ENCODE measurements around the gene TAS1R2. TPM values are rescaled to one million over a fixed set of nuclear protein-coding genes. Genes with fewer than 3 reads are reported as not detected.

The TAS1R2 gene
- total and polyA plus RNA-seq, 9 of the 15 experiments (the other 6 are each of a cell fraction or from before 2014, with no cell fraction given): not detected

GRCh38 chr1:18794051-18794450 is 65.4 kb downstream of the TAS1R2 start:
- in situ Hi-C loops (cut with MboI): no loop called here

GRCh38 chr1:18793164-18793563 is 66.3 kb downstream of the TAS1R2 start:
- H3K9me1 ChIP-seq (ENCODE audit: control insufficient read depth, insufficient read depth, low read length): no peaks in the 10 kb centered on the region
- no peak overlapping the region for H3K4me3 ChIP-seq
- H4K20me1 ChIP-seq (replicated peaks; ENCODE audit: control insufficient read depth, insufficient read depth, low read length): no peaks in the 10 kb centered on the region
- FAIRE-seq (no peak), ATAC-seq (no peak), DNase-seq (ENCODE audit: extremely low read depth in 1 of 4, low spot score in 3 of 4) (no peak)
- in situ Hi-C loops (cut with MboI): no loop called here
- no peaks in the 10 kb centered on the region for H3K4me1 ChIP-seq (replicated peaks in 1 of 2; ENCODE audit: control insufficient read depth in 2 of 2, insufficient read depth in 2 of 2, low read length in 2 of 2)
- intact Hi-C loops (cut with micrococcal nuclease): no loop called here
- H3K4me2 ChIP-seq (ENCODE audit: insufficient read depth, low read length): no peak overlapping the region
- no peaks in the 10 kb centered on the region for H3K9me3 ChIP-seq (replicated peaks; ENCODE audit: control insufficient read depth, insufficient read depth, low read depth, low read length)
- no peak overlapping the region for H2AFZ ChIP-seq (ENCODE audit: low read depth, low read length)
- ChIA-PET CTCF (ENCODE audit: low intra/inter-chr PET ratio) (no interaction called here), POLR2A (interaction anchor here (0.6 to 0.8 kb wide), 3 partner anchors 8 to 316 kb away, joined by 3 read pairs; no protein-coding TSS in a partner anchor)
- peaks cover 20 to 31% of the 10 kb centered on the region in 2 experiments; a peak in 4 of 5 replicates for H3K27me3 ChIP-seq (ENCODE audit: control insufficient read depth in 2 of 2, insufficient read depth in 2 of 2, low read length in 2 of 2)
- H3K36me3 ChIP-seq (ENCODE audit: control insufficient read depth, insufficient read depth, low read length): no peaks in the 10 kb centered on the region
- WGBS (ENCODE audit: insufficient coverage, low coverage, missing lambda C conversion rate): 0% methylated on average over 10 of the region's 10 CpGs
- no peak overlapping the region for H3K27ac ChIP-seq (ENCODE audit: extremely low read depth, low read depth, low read length)
- no TSS peak for BruUV-seq (replicated peaks)
- no peaks in the 10 kb centered on the region for H3K79me2 ChIP-seq (ENCODE audit: control insufficient read depth, insufficient read depth, low read length)
- TF ChIP-seq BACH1 (tag; IDR thresholded peaks at IDR 0.05) (no peak), LEF1 (IDR thresholded peaks at IDR 0.05) (no peak)
- no peak overlapping the region for H3K9ac ChIP-seq (ENCODE audit: insufficient read depth in 1 of 2, low read depth in 2 of 2, low read length in 2 of 2)

More at GRCh38 chr1:18794051-18794450, 65.4 kb downstream of the TAS1R2 start:
- H3K9me1 ChIP-seq (ENCODE audit: control insufficient read depth, insufficient read depth, low read length): no peaks in the 10 kb centered on the region
- DNase-seq (ENCODE audit: extremely low read depth in 1 of 4, low spot score in 3 of 4) (no peak), ATAC-seq (no peak), FAIRE-seq (no peak)
- no TSS peak for BruUV-seq (replicated peaks)
- intact Hi-C loops (cut with micrococcal nuclease): no loop called here
- no peaks in the 10 kb centered on the region for H4K20me1 ChIP-seq (replicated peaks; ENCODE audit: control insufficient read depth, insufficient read depth, low read length)
- no peak overlapping the region for H3K4me3 ChIP-seq
- ChIA-PET CTCF (ENCODE audit: low intra/inter-chr PET ratio) (no interaction called here), POLR2A (interaction anchor here (0.6 kb wide), 1 partner anchor 65 kb away, joined by 3 read pairs; no protein-coding TSS in a partner anchor)
- no peak overlapping the region for H2AFZ ChIP-seq (ENCODE audit: low read depth, low read length)
- H3K4me2 ChIP-seq (ENCODE audit: insufficient read depth, low read length): no peak overlapping the region
- H3K9me3 ChIP-seq (replicated peaks; ENCODE audit: control insufficient read depth, insufficient read depth, low read depth, low read length): no peaks in the 10 kb centered on the region
- no peak overlapping the region for H3K27ac ChIP-seq (ENCODE audit: extremely low read depth, low read depth, low read length)
- H3K27me3 ChIP-seq (ENCODE audit: control insufficient read depth in 2 of 2, insufficient read depth in 2 of 2, low read length in 2 of 2): peaks cover 20 to 31% of the 10 kb centered on the region in 2 experiments; a peak in 4 of 5 replicates
- H3K9ac ChIP-seq (ENCODE audit: insufficient read depth in 1 of 2, low read depth in 2 of 2, low read length in 2 of 2): no peak overlapping the region
- no peak for TF ChIP-seq TRIM24 (IDR thresholded peaks at IDR 0.05)
- no peaks in the 10 kb centered on the region for H3K79me2 ChIP-seq (ENCODE audit: control insufficient read depth, insufficient read depth, low read length)
- peaks cover 0 to under 1% of the 10 kb centered on the region in 2 experiments; a peak in 1 of 5 replicates for H3K4me1 ChIP-seq (replicated peaks in 1 of 2; ENCODE audit: control insufficient read depth in 2 of 2, insufficient read depth in 2 of 2, low read length in 2 of 2)
- 26% methylated on average over 10 of the region's 10 CpGs for WGBS (ENCODE audit: insufficient coverage, low coverage, missing lambda C conversion rate)
- H3K36me3 ChIP-seq (ENCODE audit: control insufficient read depth, insufficient read depth, low read length): no peaks in the 10 kb centered on the region
